Measurements from ENCODE around the gene CLDN15.

DNA sequence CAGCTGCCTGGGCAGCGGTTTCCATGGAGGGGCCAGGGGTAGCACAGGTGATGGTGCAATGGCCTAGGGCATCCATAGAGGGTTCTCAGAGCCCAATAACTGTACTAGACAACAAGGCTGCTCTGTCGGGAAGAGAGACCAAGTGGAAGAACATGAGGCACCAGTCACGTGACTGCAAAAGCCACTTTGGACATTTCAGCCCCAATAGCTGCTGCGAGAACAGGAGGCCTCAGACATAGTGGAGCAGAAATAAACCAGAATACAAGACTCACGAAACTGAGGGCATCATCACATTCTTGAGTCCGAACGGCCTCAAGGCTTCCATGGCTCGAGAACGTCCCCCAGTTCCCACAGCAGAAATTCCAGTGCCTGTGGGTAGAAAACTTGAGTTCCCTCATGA, 39.6 kb upstream of the CLDN15 start:
- TF ChIP-seq ZNF274 (IDR thresholded peaks at IDR 0.05; ENCODE audit: low read depth, low read length): no peak
- TF ChIP-seq SUZ12 (IDR thresholded peaks at IDR 0.05; ENCODE audit: extremely low read depth, insufficient read depth, insufficient read length): no peak
